ENCODE results near the gene CEP170.
"Not testable (repeated sequence)": the region's sequence is repeated elsewhere in the genome, so short reads cannot be mapped to it uniquely, and the experiment has no call there.

CEP170 gene

GRCh38 chr1:243230914-243231313 lies 24.2 kb downstream of the CEP170 start:
- DNase-seq: no peak

- DNase-seq: no peak
Observed at GRCh38 chr1:243229526-243229925, 25.6 kb downstream of the CEP170 start.

GRCh38 chr1:243227622-243228021 lies 27.5 kb downstream of the CEP170 start:
- DNase-seq: no peak

- DNase-seq: no peak
Observed at GRCh38 chr1:243218059-243218458, 37.0 kb downstream of the CEP170 start.

GRCh38 chr1:243217349-243217748 lies 37.7 kb downstream of the CEP170 start:
- DNase-seq: no peak

- DNase-seq: no peak
Observed at GRCh38 chr1:243216741-243217140, 38.3 kb downstream of the CEP170 start.

- DNase-seq: not testable (repeated sequence)
Observed at GRCh38 chr1:243215276-243215875, 39.7 kb downstream of the CEP170 start.

GRCh38 chr1:243213045-243213787 lies 41.9 kb downstream of the CEP170 start:
- DNase-seq: no peak

GRCh38 chr1:243211984-243212383 lies 43.1 kb downstream of the CEP170 start:
- not testable (repeated sequence) for DNase-seq

GRCh38 chr1:243205026-243205501 lies 50.0 kb downstream of the CEP170 start:
- DNase-seq: not testable (repeated sequence)

- not testable (repeated sequence) for DNase-seq
Observed at GRCh38 chr1:243204336-243204735, 50.7 kb downstream of the CEP170 start.

GRCh38 chr1:243203196-243203595 lies 51.9 kb downstream of the CEP170 start:
- not testable (repeated sequence) for DNase-seq

GRCh38 chr1:243201316-243201715 lies 53.8 kb downstream of the CEP170 start:
- DNase-seq: not testable (repeated sequence)

- not testable (repeated sequence) for DNase-seq
Observed at GRCh38 chr1:243197524-243197923, 57.6 kb downstream of the CEP170 start.

- not testable (repeated sequence) for DNase-seq
Observed at GRCh38 chr1:243193330-243193729, 61.8 kb downstream of the CEP170 start.

- DNase-seq: not testable (repeated sequence)
Observed at GRCh38 chr1:243186201-243186995, 68.7 kb downstream of the CEP170 start.

- not testable (repeated sequence) for DNase-seq
Observed at GRCh38 chr1:243184787-243185186, 70.3 kb downstream of the CEP170 start.

- DNase-seq: not testable (repeated sequence)
Observed at GRCh38 chr1:243183661-243184060, 71.4 kb downstream of the CEP170 start.

- DNase-seq: not testable (repeated sequence)
Observed at GRCh38 chr1:243183176-243183575, 71.9 kb downstream of the CEP170 start.

- DNase-seq: no peak
Observed at GRCh38 chr1:243179720-243180119, 75.4 kb downstream of the CEP170 start.

- DNase-seq: not testable (repeated sequence)
Observed at GRCh38 chr1:243177792-243178191, 77.3 kb downstream of the CEP170 start.

GRCh38 chr1:243173758-243174369 lies 81.2 kb downstream of the CEP170 start:
- not testable (repeated sequence) for DNase-seq

GRCh38 chr1:243164911-243165310 lies 90.2 kb downstream of the CEP170 start:
- not testable (repeated sequence) for DNase-seq

Measured in activated naive CD4-positive, alpha-beta T cell treated with anti-CD3 and anti-CD28 coated beads, Interleukin-2, amount 50 U/mL, for 16 hours (primary cell).